Daoy (cell line): ENCODE data around the gene LCP1. TPM values are rescaled to one million over a fixed set of nuclear protein-coding genes. Genes with fewer than 3 reads are reported as not detected.

ENCODE experiments used
- DNase-seq: peaks from one replicate; pipeline ENCODE4 v3.0.0-alpha.2; 2015; ENCODE audit warnings: low read depth
- total RNA-seq: library from RNA; depleted of rRNA; stranded (reverse); fragments of >200 nt; shearing (Covaris generic); gene quantifications from 2 replicates; pipeline ENCODE4 v1.2.3, GENCODE V29; 2014

Gene LCP1
- total RNA-seq, 1 experiment from 2014 or later, result 16.5 TPM

DNA sequence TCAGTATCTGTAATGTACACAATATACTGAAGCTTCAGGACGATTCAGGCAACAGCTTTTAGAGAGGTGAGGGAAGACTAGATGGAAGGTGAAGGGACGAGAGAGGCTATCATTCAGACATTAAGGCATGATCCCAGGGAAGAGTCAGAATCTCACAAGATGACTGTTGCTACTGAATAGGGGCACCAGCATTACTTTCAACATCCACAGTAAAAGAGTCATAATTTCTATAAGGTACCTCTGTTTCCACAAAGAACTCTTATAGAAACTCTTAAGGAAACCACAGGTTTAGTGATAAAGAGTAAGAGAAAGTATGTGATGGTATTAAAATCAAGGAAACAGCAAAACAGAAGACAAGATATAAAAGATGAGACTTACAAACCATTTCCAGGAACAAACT is 23.0 kb downstream of the LCP1 start:
- no peak for DNase-seq

DNA sequence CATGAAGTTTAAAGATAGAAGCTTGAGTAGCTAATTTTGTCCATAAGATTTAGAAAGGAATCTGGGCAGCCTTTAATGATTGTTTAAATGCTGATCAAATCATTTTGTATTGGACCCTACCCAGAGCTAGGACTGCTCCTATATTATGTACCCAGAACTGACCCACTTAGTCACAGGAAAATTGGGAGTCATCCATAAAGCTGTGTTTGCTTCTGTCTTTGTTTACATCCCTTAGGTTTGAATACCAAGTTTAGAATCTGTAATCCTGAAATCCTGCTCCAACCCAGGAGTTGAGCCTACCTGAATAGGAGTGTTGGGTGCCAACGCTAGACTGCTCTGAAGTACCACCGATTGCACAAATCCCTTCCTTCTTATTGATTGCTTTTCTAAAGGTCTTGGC is 23.8 kb downstream of the LCP1 start:
- DNase-seq, result no peak

DNA sequence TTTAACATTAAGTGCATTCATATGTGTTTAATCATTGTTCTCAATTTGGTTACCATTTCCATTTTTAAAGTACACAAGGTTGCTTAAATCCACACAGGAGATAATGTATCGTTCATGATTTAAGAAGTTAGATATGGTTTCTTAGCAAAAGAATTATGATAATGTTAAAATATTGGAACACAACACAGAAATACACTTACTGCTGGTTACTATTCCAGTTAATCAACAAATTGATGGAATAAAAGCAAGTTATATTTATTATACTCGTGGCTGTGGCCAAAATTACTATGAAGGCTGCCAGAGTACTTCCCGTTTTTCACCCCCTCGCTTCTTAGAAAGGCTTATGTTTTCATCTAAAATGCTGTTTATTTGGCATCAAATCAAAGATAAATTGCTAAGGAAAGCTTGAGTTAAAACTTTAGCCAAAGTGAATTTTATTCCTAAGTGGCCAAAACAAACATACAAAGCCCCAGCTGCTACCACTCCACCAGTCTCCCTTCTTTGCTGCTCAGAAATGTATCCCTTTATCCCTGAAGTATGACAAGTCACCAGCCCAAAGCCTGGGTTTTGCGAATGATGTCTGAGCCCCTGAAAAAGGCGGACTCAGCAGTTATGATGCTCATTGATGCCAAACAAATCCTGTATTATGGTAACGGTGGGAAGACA is 27.7 kb downstream of the LCP1 start:
- DNase-seq, result no peak

DNA sequence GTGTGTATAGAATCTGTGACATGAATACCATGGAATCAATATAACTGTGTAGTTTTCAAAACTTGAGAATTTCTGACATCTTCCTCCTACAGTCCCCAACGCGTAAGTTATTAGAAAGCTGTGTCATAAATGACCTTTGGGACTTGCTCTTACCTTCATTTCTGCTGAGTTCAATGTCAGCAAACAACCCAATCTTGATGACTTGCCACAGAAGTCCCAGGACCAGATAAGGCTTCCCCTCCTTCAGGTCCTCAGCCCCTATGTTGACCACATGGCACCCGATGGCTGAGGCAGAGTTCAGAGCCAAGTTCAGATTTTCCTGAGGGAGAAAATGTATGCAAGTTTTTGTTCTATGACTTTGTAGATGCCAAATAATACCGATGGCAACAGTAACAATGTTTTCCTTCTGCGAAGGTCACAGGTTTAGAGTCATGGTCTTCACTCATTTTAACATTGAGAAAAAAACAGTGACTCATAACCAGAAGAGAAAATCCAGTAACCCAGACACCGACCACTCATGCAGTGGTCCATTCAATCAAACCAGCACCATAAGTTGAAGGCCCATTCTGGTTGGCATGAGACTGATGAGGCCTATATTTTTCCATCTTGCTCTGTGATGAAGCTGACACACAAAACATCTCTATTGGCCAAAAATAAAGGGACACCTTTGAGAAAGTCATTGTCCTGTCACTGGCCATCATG is 29.2 kb downstream of the LCP1 start:
- DNase-seq, result no peak

- DNase-seq, result no peak
Observed at GRCh38 chr13:46150134-46150693, 31.8 kb downstream of the LCP1 start.

DNA sequence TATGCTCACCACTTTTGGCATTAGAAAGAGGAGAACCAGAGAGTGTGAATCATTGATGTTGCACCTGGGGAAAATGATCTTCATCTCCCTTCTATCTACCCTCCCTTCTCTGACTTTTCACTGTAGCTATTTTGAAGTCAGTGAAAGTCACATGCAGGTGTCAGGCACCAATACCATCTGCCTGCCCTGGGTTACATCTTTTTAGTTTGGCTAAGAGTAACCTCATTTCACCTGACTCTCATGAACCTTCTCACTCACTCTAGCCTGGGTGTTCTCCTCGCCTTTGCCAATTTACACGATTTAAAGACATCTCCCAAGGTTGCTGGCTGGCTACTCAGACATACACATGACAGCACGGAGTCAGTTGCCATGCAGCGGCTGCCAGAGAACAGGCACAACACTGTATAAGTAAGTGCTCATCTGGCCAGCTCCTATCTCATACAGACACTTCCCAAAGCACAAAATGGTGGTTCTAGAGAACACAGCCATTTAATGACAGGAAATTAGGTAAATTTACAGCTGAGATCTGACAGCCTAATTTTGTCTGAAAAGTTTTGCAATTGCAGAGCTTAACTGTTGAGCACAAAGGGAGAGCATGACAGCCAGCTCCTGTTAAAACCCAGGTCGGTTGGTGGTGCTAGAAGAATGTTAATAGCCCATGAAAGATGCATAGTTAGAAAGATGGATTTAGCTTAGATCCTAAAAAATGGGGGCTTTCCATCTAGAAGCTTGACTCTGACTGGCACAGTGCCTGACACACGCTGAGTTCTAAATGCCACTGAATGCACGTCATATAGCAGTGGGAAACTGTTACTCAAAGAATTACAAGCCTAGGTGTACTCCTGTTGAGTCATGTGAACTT is 32.5 kb downstream of the LCP1 start:
- DNase-seq, result peak; percentile 81

DNA sequence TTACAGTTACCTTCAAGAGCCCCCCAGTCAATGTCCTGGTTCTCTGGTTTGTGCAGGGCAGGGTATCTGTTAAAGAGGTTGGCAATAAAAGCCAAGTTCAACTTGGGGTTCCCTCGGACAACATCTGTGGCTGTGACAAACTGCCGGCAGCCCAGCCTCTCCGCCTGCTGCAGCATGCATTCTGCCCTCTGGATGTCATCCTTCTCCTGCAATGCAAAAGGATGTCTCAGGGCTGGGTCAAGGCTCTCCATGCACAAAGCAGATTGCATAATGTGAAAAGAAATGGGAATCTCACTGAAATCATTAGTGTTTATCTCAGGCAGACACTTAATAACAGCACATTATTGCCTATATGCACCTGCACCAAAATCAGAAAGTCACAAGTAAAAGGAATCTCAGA is 35.1 kb downstream of the LCP1 start:
- no peak for DNase-seq

DNA sequence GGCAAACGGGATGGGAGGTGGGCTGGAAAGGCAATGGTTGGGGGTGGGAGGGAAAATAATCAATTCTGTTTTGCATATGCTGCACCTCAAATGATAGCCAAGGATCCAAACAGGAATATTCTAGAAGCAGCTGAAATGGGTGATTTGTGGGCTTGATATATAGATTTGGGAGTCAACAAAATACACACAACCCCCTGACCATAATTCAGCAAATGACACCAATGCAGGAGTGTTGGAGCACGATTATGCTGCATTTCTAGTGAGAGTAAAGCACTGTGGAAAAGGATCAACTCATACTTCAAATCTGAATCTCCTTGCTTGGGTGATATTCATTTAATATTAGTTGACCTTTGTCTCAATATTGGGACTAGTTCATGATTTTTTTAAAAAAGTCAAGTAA is 36.0 kb downstream of the LCP1 start:
- no peak for DNase-seq

DNA sequence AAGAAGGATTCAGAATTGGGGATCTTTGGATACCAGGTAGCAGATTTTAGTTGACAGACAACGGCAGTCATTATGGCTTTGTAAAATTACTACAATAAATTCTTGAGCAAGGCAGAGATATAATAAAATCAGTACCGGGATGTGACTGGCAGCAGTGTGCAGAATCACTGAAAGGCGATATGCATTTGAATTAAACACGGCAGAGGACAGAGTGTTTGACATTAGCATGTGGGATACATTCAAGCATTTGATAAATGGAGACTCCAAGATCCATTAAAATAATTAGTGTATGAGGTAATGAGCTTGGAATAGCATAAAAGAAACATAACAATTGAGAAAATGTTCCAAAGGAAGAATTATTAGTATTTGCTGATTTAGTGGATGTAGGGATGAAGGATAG is 36.8 kb downstream of the LCP1 start:
- no peak for DNase-seq

DNA sequence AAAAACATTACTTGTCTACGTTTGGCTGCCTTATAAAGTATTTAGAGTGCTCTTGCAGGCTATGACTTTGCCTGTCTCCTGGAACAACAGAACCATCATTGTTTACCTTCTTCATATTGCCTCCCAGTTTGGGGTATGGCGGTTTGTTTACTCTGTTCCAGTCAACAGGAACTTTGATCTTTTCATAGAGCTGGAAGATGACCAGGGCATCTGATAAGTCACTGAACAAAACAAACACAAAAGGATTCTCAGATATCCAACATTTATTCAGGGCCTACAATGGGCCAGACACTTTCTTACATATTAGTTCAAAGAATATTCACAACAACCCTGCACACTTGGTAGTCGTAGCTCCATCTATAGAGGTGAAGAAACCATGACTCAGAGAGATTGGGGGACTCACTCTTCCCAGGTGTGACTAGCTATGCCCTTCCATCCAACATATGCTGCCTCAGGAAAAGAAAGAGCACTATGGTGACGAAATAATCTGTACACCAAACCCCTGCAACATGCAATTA is 38.7 kb downstream of the LCP1 start:
- DNase-seq, result no peak

DNA sequence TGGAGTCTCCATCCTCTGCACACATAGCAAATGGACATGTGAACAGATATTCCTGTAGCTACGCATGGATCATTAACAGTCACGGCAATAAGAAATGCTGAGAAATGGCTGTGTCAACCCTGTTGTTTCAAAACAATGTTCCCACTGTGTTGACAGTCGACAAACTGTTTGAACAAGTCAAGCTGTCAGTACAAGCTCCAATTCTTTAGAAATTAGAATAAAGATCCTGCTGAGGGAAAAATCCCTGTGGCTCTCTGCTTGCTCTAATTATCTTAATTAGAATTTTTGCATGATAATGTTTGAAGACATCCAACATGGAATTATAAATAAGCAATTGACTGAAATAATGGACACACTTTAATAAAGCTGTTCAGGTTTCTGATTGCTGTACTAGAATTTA is 39.2 kb downstream of the LCP1 start:
- DNase-seq, result no peak

DNA sequence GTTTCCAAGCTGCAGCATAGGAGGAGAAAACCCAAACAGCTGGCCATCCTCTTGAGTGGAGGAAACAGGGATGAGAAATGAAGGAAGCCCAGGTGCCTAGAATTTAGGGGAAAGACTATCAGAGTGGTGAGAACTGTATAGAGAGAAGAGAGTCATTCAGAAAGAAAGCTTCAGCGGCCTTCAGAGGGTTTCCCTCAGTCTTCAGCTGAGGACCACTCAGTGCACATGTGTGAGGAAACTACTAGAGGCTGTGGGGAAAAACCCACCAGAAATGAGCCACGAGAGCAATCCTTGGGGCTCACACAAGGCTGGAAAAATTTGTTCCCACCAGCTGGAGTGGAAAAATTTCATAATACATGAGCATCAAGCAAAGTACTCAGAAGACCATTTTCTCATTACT is 41.9 kb downstream of the LCP1 start:
- DNase-seq, result no peak

DNA sequence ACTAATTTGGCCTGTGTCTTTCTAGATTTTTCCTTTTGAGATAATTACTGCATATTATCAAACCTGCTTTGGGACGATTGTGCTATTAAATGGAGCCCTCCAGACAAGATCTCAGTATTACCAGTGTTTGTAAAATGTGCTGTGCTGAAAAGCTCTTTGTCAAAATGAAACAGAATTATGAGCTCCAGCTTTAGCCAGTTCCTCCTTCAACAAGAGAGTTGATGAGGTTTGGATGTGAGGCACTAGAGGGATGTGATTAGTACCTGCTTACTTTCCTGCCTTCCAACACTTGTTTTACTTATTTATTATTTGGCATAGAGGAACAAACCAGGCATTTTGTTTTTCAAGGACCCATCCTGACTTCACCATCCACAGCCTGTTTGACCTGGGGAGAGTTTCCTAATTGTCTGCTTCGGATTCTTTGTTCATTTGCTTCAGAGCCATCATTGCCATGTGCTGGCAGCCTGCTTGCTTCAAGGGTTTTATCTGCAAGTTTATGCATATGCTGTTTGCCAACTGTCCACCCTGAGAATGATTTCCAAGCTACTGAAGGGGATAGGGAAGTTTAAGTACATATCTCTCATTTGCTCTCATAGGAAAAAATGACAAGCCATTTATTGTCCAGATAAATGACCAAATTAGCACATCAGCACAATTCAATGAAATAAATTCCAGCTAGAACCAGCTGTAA is 44.2 kb downstream of the LCP1 start:
- DNase-seq, result no peak

DNA sequence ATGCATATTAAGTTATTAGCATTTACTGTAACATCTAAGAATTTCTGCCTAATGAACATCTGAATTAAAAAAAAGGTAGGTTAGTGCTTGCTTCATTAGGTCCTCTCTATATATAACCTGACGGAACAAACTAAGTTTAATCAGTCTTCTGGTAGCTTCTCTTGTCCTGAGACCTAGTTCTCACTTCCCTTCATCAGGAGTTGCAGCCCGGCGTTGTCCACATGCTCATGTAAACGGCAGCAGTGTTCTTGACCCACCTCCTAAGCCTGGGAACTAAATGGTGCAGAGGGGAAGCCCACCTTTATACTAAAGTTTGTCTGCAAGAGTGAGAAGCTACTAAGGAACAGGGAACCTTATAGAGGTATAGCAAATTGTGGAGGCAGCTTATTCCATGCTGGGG is 45.3 kb downstream of the LCP1 start:
- no peak for DNase-seq

- peak; percentile 19 for DNase-seq
Observed at GRCh38 chr13:46134961-46135522, 46.9 kb downstream of the LCP1 start.

- DNase-seq, result no peak
Observed at GRCh38 chr13:46134494-46134893, 47.5 kb downstream of the LCP1 start.

GRCh38 chr13:46132109-46132508 is 49.9 kb downstream of the LCP1 start:
- DNase-seq, result no peak

DNA sequence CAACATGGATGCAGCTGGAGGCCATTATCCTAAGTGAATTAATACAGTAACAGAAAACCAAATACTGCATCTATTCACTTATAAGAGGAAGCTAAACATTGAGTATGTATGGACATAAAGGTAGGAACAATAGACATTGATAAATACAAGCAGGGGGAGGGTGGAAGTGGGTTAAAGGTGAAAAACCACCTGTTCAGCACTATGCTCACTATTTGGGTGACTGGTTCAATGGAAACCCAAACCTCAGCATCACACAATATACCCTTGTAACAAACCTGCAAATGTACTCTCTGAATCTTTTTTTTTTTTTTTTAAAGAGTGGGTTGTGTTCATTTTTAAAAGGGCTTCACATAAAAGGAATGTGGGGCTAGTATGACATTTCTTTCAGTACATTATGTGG is 50.3 kb downstream of the LCP1 start:
- no peak for DNase-seq

DNA sequence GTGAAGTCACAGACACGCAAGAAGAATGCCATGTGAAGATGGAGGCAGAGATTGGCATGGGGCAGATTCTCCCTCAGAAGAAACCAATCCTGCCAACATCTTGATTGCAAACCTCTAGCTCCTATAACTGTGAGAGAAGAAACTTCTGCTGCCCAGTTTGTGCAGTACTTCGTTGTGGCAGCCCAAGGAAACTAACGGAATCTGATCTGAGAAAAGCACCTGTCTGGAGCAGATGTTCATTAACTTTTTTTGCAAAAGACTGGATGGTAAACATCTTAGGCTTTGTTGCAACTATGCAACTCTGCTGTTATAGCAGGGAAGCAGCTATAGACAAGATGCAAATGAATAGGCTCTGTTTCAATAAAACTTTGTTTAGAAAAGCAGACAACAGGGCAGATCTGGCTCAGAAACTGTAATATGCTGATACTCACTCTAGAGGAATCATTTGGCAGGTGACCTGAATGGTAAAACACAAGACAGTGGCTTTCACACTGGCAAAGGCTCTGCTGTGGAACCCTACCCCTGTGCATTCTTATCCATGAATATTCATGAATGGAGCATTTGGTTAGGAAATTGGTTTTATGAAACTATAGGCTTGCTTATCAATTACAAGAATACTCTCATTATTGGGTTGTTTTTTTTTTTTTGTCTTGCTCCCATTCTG is 51.9 kb downstream of the LCP1 start:
- no peak for DNase-seq

DNA sequence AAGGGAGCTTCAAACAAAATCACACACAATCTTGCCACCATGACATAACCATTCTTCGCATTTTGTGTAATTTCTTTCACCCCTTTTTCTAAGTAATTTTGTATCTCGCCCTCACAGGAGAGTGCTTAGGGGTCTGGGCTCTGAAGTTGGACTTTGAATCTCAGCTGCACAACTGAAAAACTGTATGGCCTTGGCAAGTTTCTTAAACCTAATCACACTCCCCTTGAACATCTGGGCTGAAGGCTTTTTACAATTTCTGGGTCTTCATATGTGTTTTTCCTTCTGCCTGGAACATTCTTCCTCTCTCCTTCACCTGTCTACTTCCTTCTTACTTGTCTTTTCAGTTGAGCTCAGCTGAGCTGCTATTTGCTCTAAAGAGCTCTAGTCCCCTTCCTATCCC is 52.9 kb downstream of the LCP1 start:
- DNase-seq, result no peak
